ENCODE results near the gene OCEL1. TPM values are rescaled to one million over a fixed set of nuclear protein-coding genes. Genes with fewer than 3 reads are reported as not detected.

OCEL1 gene
- total RNA-seq, 1 donor from 2014 or later, result 21.8 TPM

GRCh38 chr19:17205237-17206140 lies 20.5 kb upstream of the OCEL1 start:
- DNase-seq (ENCODE audit: low spot score, unreplicated experiment), result peak; percentile 36
- Mint-ChIP-seq H3K9me3 (ENCODE audit: low read depth) (no peaks in the 10 kb centered on the region), H3K4me3 (ENCODE audit: low read depth) (no peak overlapping the region), H3K27me3 (no peaks in the 10 kb centered on the region), H3K27ac (no peak overlapping the region), H3K36me3 (ENCODE audit: insufficient read depth) (peaks cover 31% of the 10 kb centered on the region), H3K4me1 (ENCODE audit: low read depth) (no peaks in the 10 kb centered on the region)
- peak; percentile 70 for TF ChIP-seq CTCF (IDR thresholded peaks at IDR 0.05; ENCODE audit: unreplicated experiment)

- Mint-ChIP-seq H3K4me3 (ENCODE audit: low read depth) (no peak overlapping the region), H3K36me3 (ENCODE audit: insufficient read depth) (peaks cover 27% of the 10 kb centered on the region), H3K27me3 (no peaks in the 10 kb centered on the region), H3K9me3 (ENCODE audit: low read depth) (no peaks in the 10 kb centered on the region), H3K4me1 (ENCODE audit: low read depth) (no peaks in the 10 kb centered on the region), H3K27ac (no peak overlapping the region)
- TF ChIP-seq CTCF (IDR thresholded peaks at IDR 0.05; ENCODE audit: unreplicated experiment), result no peak
- DNase-seq (ENCODE audit: low spot score, unreplicated experiment), result no peak
Observed at GRCh38 chr19:17206736-17207581, 19.1 kb upstream of the OCEL1 start.

- Mint-ChIP-seq H3K36me3 (ENCODE audit: insufficient read depth) (peaks cover 16% of the 10 kb centered on the region), H3K4me3 (ENCODE audit: low read depth) (no peak overlapping the region), H3K27me3 (no peaks in the 10 kb centered on the region), H3K27ac (peak overlapping the region; percentile 52), H3K4me1 (ENCODE audit: low read depth) (no peaks in the 10 kb centered on the region), H3K9me3 (ENCODE audit: low read depth) (no peaks in the 10 kb centered on the region)
- no peak for DNase-seq (ENCODE audit: low spot score, unreplicated experiment)
- TF ChIP-seq CTCF (IDR thresholded peaks at IDR 0.05; ENCODE audit: unreplicated experiment), result no peak
Observed at GRCh38 chr19:17209126-17210036, 16.6 kb upstream of the OCEL1 start.

GRCh38 chr19:17210296-17210695 lies 15.7 kb upstream of the OCEL1 start:
- Mint-ChIP-seq H3K27ac (no peak overlapping the region), H3K4me3 (ENCODE audit: low read depth) (no peak overlapping the region), H3K4me1 (ENCODE audit: low read depth) (peaks cover 4% of the 10 kb centered on the region), H3K36me3 (ENCODE audit: insufficient read depth) (peaks cover 16% of the 10 kb centered on the region), H3K27me3 (no peaks in the 10 kb centered on the region), H3K9me3 (ENCODE audit: low read depth) (no peaks in the 10 kb centered on the region)
- no peak for DNase-seq (ENCODE audit: low spot score, unreplicated experiment)
- TF ChIP-seq CTCF (IDR thresholded peaks at IDR 0.05; ENCODE audit: unreplicated experiment), result no peak

Measured in progenitor cell of endocrine pancreas (in vitro differentiated cells).